Measurements from ENCODE around the gene GLT1D1.

GLT1D1 gene

DNA sequence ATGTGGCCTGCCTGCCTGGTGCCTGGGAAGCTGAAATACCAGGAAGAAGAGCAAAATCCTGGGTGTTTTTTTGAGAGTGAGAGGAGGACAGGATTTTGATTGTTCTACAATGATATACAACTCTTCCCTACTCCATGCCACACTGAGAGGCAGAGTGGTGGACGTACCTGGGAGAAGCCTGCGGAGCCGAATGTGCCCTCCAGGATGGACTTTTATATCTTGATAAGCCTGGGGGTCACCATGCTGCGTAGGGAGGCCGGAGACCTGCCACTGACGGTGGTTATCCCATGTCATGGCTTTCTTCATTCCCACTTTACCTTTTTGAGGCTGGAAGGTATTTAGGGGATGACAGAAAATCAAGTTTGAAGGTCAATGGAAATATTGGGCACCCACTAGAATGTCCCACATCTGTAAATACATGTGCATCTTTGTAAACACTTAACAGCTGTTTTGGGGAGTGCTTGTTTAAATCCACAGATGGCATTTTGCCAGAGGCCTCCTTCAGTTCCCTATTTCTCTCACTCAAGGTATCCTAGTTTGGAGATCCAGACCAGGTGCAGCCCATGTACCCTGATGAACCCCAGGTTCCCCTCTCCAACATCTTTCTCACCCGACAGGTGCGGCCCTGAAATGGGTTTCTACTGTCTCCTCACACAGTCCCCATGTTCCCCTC is 1.1 kb upstream of the GLT1D1 start:
- no peak for DNase-seq (ENCODE audit: low read depth in 2 of 3, low spot score in 2 of 3)

DNA sequence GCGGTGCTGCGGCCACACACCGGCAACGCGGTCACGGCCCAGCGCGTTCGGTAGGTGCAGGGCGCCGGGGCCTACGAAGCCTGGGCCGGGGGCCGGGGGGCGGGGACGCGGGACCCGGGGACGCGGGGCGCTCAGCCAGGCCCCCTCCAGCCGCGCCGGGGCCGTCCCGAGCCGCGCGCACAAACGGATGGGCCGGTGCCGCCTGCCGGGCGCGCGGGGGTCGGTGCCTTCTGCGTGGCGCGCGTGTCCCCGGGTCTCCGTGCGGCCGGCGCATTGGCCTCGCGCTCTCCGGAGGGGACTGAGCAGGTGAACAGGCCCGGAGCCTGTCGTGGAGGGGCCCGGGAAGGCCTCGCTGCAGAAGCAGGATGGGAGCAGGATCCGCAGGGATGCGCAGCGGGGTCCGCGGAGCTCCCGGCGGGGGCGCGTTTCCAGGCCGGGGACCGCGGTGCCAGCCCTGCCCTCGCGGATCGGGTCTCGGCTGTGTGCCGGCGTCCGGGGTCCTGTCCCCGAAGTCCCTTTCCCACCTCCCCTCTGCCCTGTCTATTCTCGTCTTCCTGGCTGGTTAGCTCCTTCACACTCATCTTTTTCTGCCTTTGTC is 421 bp downstream of the GLT1D1 start:
- no peak for DNase-seq (ENCODE audit: low read depth in 2 of 3, low spot score in 2 of 3)

DNA sequence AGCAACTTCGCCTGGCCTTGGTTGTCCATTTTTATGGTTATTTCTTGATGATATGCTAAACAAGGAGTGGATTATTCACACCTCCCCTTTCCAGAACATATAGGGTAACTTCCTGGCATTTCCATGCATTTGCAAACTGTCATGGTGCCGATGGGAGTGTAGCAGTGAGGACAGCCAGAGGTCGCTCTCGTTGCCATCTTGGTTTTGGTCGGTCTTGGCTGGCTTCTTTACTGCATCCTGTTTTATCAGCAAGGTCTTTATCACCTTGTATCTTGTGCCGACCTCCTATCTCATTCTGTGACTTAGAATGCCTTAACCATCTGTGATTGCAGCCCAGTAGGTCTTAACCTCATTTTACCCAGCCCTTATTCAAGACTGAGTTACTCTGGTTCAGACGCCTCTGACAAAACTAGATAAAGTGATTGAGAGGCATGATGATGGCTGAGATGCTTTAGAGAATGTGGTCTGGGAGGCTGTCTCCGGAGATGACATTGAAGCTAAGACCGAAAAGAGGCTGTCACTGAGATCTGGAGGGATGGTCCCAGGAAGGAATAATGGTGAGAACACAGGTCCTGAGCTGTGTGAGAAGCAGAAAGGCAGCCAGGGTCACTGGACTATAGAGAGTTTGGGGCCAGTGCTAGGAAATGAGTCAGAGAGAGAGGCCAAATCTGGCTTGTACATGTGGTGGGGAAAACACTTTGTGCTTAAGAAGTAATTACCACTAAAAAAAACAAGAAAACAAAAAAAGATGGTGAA is 2.9 kb downstream of the GLT1D1 start:
- DNase-seq (ENCODE audit: low read depth in 2 of 3, low spot score in 2 of 3) = no peak

DNA sequence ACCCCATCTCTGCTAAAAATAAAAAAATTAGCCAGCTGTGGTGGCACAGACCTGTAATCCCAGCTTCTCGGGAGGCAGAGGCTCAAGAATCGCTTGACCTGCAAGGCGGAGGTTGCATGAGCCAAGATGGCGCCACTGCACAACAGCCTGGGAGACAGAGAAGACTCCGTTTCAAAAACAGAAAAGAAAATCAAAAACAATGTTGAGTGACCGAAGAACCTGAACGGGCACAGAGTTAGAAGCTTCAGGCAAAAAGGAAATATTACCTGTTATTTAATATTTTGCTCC is 3.5 kb downstream of the GLT1D1 start:
- DNase-seq (ENCODE audit: low read depth in 2 of 3, low spot score in 2 of 3) = no peak

DNA sequence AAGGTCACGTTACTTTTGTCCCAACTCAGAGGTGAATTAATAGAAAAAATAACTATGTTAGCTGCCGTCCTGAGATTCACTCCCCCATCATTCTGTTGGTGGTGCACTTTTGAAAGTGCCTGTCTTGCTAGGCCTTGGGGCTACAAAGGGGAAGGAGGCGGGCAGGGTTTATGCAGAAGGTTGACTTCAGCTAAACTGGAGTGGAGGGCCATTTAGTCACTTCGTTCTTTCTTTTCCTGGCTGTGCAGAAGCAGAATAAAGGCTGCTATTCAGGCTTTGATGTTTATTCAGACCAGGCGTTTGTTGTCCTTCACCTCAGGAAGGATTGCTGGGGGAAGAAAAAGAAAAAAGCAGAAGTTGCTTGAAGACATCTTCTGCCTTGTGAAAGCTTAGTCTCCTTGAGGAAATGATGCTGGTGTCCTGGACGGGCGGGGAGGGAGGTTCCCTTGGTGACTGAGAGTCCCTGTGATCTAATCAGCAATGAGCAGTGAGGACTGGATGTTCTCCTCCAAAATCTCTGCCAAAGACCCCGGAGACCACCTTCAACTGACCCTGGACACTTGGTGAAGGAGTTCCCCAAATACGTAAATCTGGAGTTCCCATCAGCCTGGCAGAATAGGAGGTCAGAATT is 4.0 kb downstream of the GLT1D1 start:
- DNase-seq (ENCODE audit: low read depth in 2 of 3, low spot score in 2 of 3) = no peak

DNA sequence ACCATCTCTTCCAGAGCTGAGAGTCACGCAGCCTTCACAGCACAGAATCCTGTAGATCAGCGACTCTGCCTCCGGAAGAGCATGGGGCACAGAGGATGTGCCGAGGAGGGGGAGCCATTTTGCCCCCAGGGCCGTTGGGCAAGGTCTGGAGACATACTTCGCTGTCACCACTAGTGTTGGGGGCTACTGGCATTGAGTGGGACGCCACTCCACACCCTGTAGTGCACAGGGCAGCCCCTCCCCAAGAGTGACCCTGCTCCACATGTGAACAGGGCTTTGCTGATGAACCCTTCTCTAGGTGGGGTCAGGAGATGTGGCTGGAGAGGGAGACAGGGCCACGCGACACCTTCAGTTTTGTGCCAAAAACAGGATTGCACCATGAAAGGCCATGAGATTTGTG is 6.0 kb downstream of the GLT1D1 start:
- no peak for DNase-seq (ENCODE audit: low read depth in 2 of 3, low spot score in 2 of 3)

DNA sequence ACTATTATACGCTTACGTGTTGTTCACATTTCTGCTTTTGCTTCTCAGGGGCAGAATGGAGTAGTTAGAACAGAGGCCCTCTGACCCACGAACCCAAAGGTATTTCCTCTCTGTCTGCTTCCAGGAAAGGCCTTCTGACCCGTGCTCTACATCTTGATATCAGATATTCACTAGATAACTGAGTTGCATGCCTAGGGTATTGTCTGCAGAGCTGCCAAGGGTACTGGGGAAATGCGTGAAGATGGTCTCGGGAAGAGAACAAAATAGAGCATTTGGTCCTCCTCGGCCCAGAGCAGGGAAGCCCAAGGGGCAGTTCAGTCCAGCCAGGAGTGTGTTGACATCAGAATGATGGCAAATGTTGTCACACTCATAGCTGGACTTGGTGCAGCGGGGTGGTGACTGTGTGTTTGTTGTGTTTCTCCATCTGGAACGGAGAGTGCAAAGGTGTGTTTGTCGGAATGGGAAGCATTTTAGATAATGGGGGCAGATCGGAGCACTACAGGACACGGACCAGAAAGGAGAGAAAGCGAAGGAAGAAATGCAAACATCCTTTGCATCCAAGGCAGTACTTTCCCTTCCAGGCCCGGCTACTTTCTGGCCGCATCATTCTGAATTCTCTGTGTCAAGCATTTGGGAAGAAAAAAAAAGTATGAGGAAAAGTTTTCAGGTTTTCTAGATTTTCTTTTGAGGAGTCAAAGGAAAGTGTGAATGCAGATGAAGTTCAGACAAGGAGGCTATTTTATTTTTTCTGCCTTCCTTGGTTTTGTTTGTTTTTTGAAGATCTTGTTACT is 8.1 kb downstream of the GLT1D1 start:
- no peak for DNase-seq (ENCODE audit: low read depth in 2 of 3, low spot score in 2 of 3)

DNA sequence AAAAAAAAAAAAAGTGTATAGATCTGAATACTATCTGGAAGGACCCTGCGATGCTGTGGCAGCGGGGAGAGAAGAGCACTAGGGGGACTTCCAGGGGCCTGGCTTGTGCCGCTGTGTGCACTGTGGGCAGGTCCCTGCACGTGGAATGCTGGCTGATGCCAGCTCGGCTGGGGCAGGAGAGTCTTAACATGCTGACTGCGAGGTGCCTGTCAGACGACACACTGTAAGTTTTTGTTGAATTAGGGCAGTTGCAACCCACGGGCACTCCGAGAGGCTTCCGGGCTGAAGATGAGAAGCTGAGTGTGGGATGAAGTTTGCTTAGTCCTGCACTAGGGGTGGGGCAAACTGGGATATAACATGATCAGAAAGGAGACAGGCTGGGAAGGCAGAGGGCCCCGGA is 10.7 kb downstream of the GLT1D1 start:
- DNase-seq (ENCODE audit: low read depth in 2 of 3, low spot score in 2 of 3) = no peak

DNA sequence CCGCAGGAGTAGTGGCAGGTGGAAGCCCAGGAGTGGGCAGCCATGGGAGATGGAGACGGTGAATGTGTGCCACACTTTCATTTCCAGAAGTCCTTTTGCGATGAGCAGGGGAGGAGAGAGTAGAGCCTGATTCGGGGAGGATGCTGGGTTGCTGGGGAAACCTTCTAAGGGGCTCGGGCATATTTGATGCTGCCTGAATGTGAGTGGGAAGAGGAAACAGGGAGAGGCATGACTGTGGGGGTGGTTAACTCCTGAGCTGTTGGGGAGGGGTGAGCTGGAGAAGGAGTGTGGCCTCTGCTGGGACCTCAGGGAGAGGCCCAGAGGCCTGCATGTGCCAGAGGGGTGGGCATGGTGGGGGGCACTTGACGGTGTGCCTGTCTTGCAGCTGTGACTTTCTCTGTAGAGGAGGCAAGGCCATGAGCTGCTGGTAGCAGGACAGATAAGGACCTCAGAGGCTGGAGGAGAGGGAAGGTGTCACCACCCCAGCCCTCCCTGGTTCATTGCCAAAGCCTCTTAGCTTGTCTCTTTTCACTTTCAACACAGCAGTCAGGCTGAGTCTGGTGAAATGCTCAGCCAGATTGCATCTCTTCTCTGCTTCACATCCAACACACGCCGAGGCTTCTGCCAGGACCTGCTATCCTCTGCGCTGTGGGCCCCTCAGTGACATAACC is 11.4 kb downstream of the GLT1D1 start:
- no peak for DNase-seq (ENCODE audit: low read depth in 2 of 3, low spot score in 2 of 3)

DNA sequence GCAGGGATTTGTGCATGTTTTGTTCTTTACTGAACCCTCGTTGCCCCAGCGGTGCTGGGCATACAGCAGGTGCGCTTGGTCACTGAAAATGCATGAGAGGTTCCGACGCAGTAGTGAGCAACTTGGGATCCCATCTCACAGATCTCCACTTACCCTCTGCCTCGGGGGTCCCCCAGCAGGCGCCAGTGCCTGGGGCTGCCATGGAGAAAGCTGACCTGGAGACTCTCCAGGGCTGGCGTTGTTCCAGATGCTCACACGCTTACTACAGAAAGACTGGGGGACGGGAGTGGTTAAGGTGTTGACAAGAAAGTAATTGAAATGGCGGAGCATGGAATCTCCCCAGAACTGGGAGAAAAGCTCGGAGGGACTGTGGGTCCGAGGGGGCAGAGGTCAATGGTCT is 14.2 kb downstream of the GLT1D1 start:
- no peak for DNase-seq (ENCODE audit: low read depth in 2 of 3, low spot score in 2 of 3)

DNA sequence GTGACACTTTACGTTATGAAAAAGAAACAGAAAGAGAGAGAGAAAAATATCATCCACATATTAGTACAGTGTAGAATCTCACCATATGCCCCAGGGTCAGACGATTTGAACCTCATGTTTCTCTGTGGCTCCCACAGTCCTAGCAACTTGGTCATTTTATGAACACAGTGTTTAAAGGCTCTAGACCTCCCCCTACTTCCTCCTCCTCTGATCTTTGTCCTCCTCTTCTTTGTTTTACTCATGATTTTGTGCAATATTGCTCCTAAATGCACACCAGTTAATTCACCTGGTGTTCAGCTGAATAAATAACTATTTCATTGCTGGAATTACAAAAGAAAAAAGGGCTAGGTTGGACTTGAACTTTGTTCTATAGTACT is 18.2 kb downstream of the GLT1D1 start:
- no peak for DNase-seq (ENCODE audit: low read depth in 2 of 3, low spot score in 2 of 3)

DNA sequence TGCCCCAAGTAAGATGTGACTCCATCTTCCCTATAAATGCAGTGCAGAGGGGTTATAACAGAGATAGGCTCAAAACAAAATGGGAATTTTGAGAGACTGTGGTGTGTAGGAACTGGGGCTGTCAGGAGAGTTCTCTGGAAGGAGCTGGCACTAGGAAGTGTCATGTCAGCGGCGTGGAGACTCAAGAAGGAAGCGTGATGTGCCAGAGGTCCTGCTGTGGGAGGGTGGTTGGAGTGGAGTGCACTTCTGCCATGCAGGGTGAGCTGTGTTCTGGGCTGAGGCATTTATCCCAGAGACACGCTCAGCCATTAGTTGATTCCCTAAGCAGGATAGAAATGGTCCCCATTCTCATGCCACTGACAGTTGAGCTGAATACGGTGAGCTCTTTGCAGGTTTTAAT is 19.0 kb downstream of the GLT1D1 start:
- DNase-seq (ENCODE audit: low read depth in 2 of 3, low spot score in 2 of 3) = no peak

DNA sequence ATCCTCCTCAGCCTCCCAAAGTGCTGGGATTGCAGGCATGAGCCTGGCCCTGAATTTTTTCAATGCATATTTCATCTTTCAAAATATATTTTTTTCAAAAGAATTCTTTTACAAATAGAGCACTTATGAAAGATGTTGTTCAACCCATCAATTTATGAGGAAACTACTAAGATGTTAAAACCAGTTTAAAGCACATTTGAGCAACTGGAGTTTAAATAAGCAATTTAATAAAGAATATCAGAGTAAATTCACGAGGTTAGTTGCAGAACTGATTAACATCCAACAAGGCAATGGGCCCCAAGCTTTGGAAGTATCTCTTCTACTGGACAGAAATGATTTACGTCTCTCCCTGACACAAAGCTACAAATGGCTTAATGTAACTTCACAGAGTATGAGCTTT is 23.3 kb downstream of the GLT1D1 start:
- DNase-seq (ENCODE audit: low read depth in 2 of 3, low spot score in 2 of 3) = no peak

DNA sequence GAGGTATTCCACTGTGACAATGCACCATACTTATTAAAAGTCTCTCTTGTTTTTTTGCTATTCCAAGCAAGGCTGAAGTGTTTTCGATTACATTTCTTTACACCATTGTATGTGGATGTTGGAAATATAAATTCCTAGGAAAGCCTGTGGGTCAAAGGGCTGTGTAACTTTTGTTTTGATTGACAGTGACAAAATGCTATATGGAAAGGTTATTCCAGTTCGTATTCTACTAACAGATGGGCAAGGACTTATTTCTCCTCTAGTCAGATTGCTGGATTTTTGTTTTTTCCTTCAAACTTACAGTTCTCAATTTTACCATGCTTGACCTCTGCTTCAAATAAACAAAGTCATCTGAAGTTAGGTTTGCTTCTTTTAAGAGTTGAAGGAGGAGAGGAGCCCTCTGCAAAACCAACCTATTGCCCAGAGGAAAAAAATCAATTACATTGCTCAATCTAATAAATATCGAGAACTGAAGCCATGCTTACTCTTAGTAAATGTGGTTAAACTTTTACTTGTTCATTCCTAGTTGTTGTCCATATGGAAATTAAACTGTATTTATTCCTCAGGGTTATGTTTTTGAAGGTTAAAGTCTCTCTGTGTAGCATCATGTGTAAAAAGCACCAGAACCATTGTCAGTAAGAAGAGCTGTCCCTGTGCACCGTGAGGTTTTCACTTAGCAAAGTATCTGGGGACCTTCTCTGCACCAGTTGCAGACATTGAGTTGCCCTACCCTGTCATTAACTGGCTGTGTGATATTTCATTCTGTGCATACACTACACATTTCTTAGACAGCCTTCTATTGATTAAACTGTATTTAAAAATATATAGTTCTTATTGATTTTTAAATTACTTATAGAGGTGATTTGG is 26.9 kb downstream of the GLT1D1 start:
- no peak for DNase-seq (ENCODE audit: low read depth in 2 of 3, low spot score in 2 of 3)

DNA sequence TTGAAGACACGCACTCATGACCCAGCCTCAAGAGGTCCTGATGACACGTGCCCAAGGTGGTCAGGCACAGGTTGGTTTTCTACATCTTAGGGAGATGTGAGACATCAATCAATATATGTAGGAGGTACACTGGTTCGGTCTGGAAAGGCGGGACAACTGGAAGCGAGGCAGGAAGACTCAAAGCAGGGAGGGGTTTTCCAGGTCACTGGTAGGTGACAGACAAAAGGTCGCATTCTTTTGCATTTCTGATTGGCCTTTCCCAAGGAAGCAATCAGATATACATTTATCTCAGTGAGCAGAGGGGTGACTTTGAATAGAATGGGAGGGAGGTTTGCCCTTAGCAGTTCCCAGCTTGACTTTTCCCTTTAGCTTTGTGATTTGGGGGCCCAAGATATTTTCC is 38.6 kb downstream of the GLT1D1 start:
- DNase-seq (ENCODE audit: low read depth in 2 of 3, low spot score in 2 of 3) = no peak

DNA sequence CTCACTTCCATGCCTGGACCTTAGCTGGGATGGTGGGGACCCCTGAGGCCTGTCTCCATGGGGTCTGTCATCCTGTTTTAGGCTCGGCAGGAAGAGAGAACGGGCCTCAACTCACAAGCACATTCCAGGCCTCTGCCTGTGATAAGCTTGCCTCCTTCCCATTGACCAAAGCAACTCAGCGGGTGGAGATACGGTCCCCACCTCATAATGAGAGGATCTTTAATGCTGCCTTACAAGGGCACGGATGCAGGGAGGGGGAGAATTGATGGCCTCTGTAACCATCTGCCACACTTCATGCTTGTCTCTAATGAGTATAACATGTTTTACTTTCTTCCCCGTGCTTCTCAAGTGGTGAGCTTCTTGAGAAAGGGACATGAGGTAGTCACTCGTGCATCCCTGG is 50.0 kb downstream of the GLT1D1 start:
- DNase-seq (ENCODE audit: low read depth in 2 of 3, low spot score in 2 of 3) = no peak

DNA sequence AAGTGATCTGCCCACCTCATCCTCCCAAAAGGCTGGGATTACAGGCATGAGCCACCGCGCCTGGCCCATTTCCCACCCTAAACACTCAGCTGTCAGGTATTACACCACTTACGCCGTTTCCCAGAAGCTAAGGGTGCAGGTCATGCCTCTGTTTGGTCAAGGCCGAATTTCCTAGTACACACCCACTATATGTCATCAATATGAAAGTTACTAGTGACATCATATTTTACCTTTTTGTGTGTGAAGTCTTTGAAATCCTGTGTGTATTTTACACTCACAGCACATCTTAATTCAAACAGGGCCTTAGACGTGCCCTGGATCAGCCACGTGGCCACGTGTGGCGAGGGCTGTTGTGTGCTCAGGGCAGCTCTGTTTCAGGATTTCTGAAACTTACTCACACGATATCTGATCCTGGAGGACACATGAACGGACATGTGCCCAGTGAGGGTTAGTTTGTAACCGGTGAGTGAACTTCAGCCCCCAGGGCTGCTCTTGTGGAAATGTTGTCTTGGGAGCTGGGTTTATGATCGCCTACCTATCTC is 51.8 kb downstream of the GLT1D1 start:
- no peak for DNase-seq (ENCODE audit: low read depth in 2 of 3, low spot score in 2 of 3)

DNA sequence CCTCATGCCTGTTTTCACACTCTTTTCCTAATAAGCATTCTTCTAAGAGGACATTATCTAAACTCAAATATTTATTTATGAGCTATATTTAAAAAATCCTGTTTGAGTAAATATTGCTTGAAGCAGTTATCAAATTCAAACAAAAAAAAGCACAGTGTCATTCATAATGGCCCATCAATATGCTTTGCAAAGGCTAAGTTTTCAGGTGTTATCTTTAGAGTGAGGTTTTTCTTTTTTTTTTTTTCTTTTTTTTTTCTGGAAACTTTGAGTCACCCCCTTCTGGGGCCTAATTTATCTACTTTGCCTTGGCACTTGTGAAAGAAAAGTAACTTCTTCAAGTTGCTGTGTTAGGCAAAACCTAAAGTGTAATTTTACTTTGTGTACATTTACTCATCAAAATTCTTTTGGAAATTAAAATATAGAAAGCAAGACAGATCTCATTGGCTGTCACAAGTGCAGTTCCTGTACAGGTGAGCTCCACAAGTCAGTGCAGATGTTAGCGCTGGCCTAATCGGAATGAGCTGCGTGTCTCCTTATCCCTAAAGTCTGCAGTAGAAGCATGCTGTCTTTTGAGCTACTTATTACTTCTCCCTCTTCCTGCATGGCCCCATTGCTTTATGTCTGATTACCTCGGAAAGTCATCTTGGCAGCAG is 53.3 kb downstream of the GLT1D1 start:
- no peak for DNase-seq (ENCODE audit: low read depth in 2 of 3, low spot score in 2 of 3)

DNA sequence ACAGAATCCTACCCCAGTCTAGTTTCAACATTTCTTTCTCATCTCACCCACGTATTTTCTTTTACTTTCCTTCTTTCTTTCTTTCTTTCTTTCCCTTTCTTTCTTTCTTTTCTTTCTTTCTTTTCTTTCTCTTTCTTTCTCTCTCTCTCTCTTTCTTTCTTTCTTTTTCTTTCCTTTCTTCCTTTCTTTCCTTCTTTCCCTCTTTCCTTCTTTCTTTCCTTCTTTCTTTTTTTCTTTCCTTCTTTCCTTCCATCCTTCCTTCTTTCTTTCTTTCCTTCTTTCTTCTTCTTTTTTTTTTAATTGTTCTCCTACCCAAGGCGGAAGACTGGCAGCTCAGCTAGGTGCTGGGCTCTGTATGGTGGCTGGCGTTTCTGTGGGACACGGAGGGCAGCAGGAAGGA is 55.0 kb downstream of the GLT1D1 start:
- DNase-seq (ENCODE audit: low read depth in 2 of 3, low spot score in 2 of 3) = no peak

Data from activated CD8-positive, alpha-beta memory T cell treated with anti-CD3 and anti-CD28 coated beads for 48 hours (primary cell).